Gastrocnemius medialis (tissue), 4 donors: ENCODE results near the gene LATS2. TPM values are rescaled to one million over a fixed set of nuclear protein-coding genes. Genes with fewer than 3 reads are reported as not detected.

Experiments used
- ATAC-seq, 2 donors: fragments of 150-250 bp; one replicate each; pipeline ENCODE4 v1.9.1; 2016
- DNase-seq, 2 donors: peaks; one replicate each; pipeline ENCODE4 v3.0.0-alpha.2; 2019
- H3K27ac ChIP-seq, 4 donors: fragments of 200-600 bp; sonication (generic); 1 replicate in 1 of 4; 2 replicates in 3 of 4; pipeline ENCODE4 v1.5.1; 2016 to 2018; ENCODE audit warnings: mild to moderate bottlenecking in 2 of 4, moderate library complexity in 1 of 4
- H3K27me3 ChIP-seq, 3 donors: fragments of 200-600 bp; sonication (generic) in 2 of 3; 1 replicate in 1 of 3; 2 replicates in 2 of 3; pipeline versions ENCODE4 v1.5.1 to v1.6.0; 2016 to 2019; ENCODE audit warnings: mild to moderate bottlenecking in 1 of 3, moderate library complexity in 1 of 3
- H3K36me3 ChIP-seq, 2 donors: fragments of 200-600 bp; sonication (generic) in 1 of 2; one replicate each; pipeline ENCODE4 v1.5.1; 2017 to 2018
- H3K4me1 ChIP-seq, 2 donors: fragments of 200-600 bp; sonication (generic) in 1 of 2; one replicate each; pipeline ENCODE4 v1.5.1; 2016 to 2017; ENCODE audit warnings: mild to moderate bottlenecking in 2 of 2
- H3K4me3 ChIP-seq, 4 donors: fragments of 200-600 bp; sonication (generic) in 3 of 4; 1 replicate in 1 of 4; 2 replicates in 3 of 4; pipeline ENCODE4 v1.5.1; 2016 to 2019; ENCODE audit warnings: mild to moderate bottlenecking in 2 of 4
- H3K9me3 ChIP-seq, 3 donors: fragments of 200-600 bp; sonication (generic) in 2 of 3; 1 replicate in 1 of 3; 2 replicates in 2 of 3; pipeline ENCODE4 v1.5.1; 2016 to 2019
- POLR2A ChIP-seq, 2 donors: fragments of 450-650 bp; IDR thresholded peaks; one replicate each; pipeline ENCODE4 v1.6.1; 2017; ENCODE audit warnings: antibody characterized with exemption in 2 of 2, mild to moderate bottlenecking in 2 of 2, moderate library complexity in 2 of 2
- in situ Hi-C, 4 donors: fragments of 200-750 bp; cut with MboI; loops; one replicate each; pipeline versions ENCODE4 v1.15.0 to v1.8.0; 2017; ENCODE audit warnings: low sequenced_read_pairs in 4 of 4
- intact Hi-C: fragments of 100-400 bp; cut with DNase I; formaldehyde crosslinking; loops from one replicate; pipeline ENCODE4 v1.15.1; 2023; ENCODE audit warnings: low total_unique reads
- total RNA-seq, 4 donors: library from RNA; depleted of rRNA; stranded (reverse); fragments of >200 nt; gene quantifications; one replicate each; pipeline versions ENCODE4 v1.1.0 to v1.2.3, GENCODE V29; 2016
- TF ChIP-seq, protein P1 (sequence below), 5 experiments: fragments of 450-650 bp in 3 of 5; fragments of 200-600 bp in 2 of 5; sonication (generic) in 2 of 5; IDR thresholded peaks in 4 of 5; conservative IDR thresholded peaks in 1 of 5; 1 replicate in 4 of 5; 2 replicates in 1 of 5; pipeline ENCODE4 v1.5.1; 2016 to 2019; ENCODE audit warnings: antibody characterized with exemption in 5 of 5, mild to moderate bottlenecking in 3 of 5, moderate library complexity in 3 of 5

Gene LATS2
- total RNA-seq, 4 donors from 2014 or later, result 11.5 to 34.1 (median 18.8) TPM

- in situ Hi-C loops, result no loop called here
- no peak for ATAC-seq
- Histone ChIP-seq H3K9me3 (no peaks in the 10 kb centered on the region), H3K36me3 (no peaks in the 10 kb centered on the region), H3K4me1 (no peaks in the 10 kb centered on the region), H3K27ac (no peak overlapping the region), H3K27me3 (no peaks in the 10 kb centered on the region), H3K4me3 (no peak overlapping the region)
- TF ChIP-seq, protein P1, sequence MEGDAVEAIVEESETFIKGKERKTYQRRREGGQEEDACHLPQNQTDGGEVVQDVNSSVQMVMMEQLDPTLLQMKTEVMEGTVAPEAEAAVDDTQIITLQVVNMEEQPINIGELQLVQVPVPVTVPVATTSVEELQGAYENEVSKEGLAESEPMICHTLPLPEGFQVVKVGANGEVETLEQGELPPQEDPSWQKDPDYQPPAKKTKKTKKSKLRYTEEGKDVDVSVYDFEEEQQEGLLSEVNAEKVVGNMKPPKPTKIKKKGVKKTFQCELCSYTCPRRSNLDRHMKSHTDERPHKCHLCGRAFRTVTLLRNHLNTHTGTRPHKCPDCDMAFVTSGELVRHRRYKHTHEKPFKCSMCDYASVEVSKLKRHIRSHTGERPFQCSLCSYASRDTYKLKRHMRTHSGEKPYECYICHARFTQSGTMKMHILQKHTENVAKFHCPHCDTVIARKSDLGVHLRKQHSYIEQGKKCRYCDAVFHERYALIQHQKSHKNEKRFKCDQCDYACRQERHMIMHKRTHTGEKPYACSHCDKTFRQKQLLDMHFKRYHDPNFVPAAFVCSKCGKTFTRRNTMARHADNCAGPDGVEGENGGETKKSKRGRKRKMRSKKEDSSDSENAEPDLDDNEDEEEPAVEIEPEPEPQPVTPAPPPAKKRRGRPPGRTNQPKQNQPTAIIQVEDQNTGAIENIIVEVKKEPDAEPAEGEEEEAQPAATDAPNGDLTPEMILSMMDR (IDR thresholded peaks at IDR 0.05 in 4 of 5, conservative IDR thresholded peaks at IDR 0.05 in 1 of 5), result no peak
- no peak for TF ChIP-seq POLR2A (IDR thresholded peaks at IDR 0.05)
- intact Hi-C loops, result no loop called here
- DNase-seq, result no peak
These were observed 28.4 kb upstream of the LATS2 start for GRCh38 chr13:21089830-21090229.

DNA sequence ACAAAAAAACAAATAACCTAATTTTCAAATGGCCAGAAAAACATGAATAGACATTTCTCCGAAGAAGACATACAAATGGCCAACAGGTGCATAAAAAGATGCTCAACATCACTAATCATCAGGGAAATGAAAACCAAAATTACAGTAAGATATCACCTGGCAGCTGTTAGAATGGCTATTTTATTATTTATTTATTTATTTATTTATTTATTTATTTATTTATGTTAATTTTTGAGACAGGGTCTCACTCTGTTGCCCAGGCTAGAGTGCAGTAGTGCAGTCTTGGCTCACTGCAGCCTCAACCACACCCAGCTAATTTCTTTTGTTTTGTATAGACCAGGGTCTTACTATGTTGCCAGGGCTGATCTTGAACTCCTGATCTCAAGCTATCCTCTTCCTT lies 27.1 kb upstream of the LATS2 start:
- H3K4me3 ChIP-seq, result no peak overlapping the region
- H3K4me1 ChIP-seq, result no peaks in the 10 kb centered on the region
- ATAC-seq (no peak), DNase-seq (no peak)
- intact Hi-C loops (no loop called here), in situ Hi-C loops (no loop called here)
- no peak overlapping the region for H3K27ac ChIP-seq
- no peaks in the 10 kb centered on the region for H3K27me3 ChIP-seq
- TF ChIP-seq POLR2A (IDR thresholded peaks at IDR 0.05), result no peak
- TF ChIP-seq, protein P1 (IDR thresholded peaks at IDR 0.05 in 4 of 5, conservative IDR thresholded peaks at IDR 0.05 in 1 of 5), result no peak
- no peaks in the 10 kb centered on the region for H3K9me3 ChIP-seq
- H3K36me3 ChIP-seq, result no peaks in the 10 kb centered on the region

DNA sequence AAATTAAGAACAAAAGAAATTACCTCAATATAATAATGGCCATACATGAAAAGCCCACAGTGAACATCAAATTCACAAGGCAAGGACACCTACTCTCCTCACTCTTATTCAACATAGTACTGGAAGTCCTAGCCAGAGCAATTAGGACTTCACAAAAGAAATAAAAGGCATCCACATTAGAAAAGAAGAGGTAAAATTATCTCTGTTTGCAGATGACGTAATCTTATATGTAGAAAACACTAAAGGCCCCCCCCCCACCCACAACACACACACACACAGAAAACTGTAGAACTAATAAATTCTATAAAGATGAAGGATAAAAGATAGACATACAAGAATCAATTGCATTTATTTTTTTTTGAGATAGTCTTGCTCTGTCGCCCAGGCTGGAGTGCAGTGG lies 25.5 kb upstream of the LATS2 start:
- Histone ChIP-seq H3K27me3 (no peaks in the 10 kb centered on the region), H3K36me3 (no peaks in the 10 kb centered on the region), H3K4me1 (no peaks in the 10 kb centered on the region), H3K9me3 (no peaks in the 10 kb centered on the region), H3K4me3 (no peak overlapping the region), H3K27ac (no peak overlapping the region)
- in situ Hi-C loops, result no loop called here
- no peak for ATAC-seq
- intact Hi-C loops, result no loop called here
- TF ChIP-seq POLR2A (IDR thresholded peaks at IDR 0.05), result no peak
- TF ChIP-seq, protein P1 (IDR thresholded peaks at IDR 0.05 in 4 of 5, conservative IDR thresholded peaks at IDR 0.05 in 1 of 5), result no peak
- DNase-seq, result no peak

- intact Hi-C loops, result no loop called here
- no peaks in the 10 kb centered on the region for H3K9me3 ChIP-seq
- no peak overlapping the region for H3K27ac ChIP-seq
- H3K36me3 ChIP-seq, result no peaks in the 10 kb centered on the region
- no peaks in the 10 kb centered on the region for H3K4me1 ChIP-seq
- no peak for DNase-seq
- no peak overlapping the region for H3K4me3 ChIP-seq
- in situ Hi-C loops, result no loop called here
- H3K27me3 ChIP-seq, result no peaks in the 10 kb centered on the region
- ATAC-seq, result no peak
- TF ChIP-seq, protein P1 (IDR thresholded peaks at IDR 0.05 in 4 of 5, conservative IDR thresholded peaks at IDR 0.05 in 1 of 5), result no peak
- TF ChIP-seq POLR2A (IDR thresholded peaks at IDR 0.05), result no peak
These were observed 20.5 kb upstream of the LATS2 start for GRCh38 chr13:21081926-21082325.

GRCh38 chr13:21080593-21080891 lies 19.2 kb upstream of the LATS2 start:
- Histone ChIP-seq H3K27me3 (no peaks in the 10 kb centered on the region), H3K36me3 (no peaks in the 10 kb centered on the region), H3K9me3 (no peaks in the 10 kb centered on the region), H3K4me3 (no peak overlapping the region), H3K4me1 (no peaks in the 10 kb centered on the region), H3K27ac (no peak overlapping the region)
- intact Hi-C loops, result no loop called here
- no peak for ATAC-seq
- in situ Hi-C loops, result no loop called here
- TF ChIP-seq, protein P1 (IDR thresholded peaks at IDR 0.05 in 4 of 5, conservative IDR thresholded peaks at IDR 0.05 in 1 of 5), result no peak
- TF ChIP-seq POLR2A (IDR thresholded peaks at IDR 0.05), result no peak
- no peak for DNase-seq
